ENCODE data around the gene DCBLD1. TPM values are rescaled to one million over a fixed set of nuclear protein-coding genes. Genes with fewer than 3 reads are reported as not detected.

DCBLD1 gene
- polyA plus RNA-seq, 1 donor, result 14.2 TPM

Other genes with a start within 250 kb of the DCBLD1 start
- 0.25 TPM for gene VGLL2, start 217.1 kb upstream of the DCBLD1 start, polyA plus RNA-seq
- 1.6 TPM for gene ROS1, start 56.7 kb upstream of the DCBLD1 start, polyA plus RNA-seq
- 39.5 TPM for gene GOPC, start 119.8 kb downstream of the DCBLD1 start, polyA plus RNA-seq
- 34.1 TPM for gene NUS1, start 192.8 kb downstream of the DCBLD1 start, polyA plus RNA-seq

Data from large intestine (tissue), 1 donor.